GM23248 (cell line): Measurements from ENCODE around the gene SUSD6.

Experiments
- EZH2 ChIP-seq: fragments of 200-600 bp; sonication (generic); IDR thresholded peaks from 2 replicates; pipeline ENCODE4 v1.6.1; 2018; ENCODE audit warnings: antibody characterized with exemption, mild to moderate bottlenecking; ENCODE audit not compliant: insufficient read depth, poor library complexity, severe bottlenecking
- EZH2phosphoT487 ChIP-seq: fragments of 200-600 bp; sonication (generic); IDR thresholded peaks from 2 replicates; pipeline ENCODE4 v1.6.1; 2018; ENCODE audit warnings: antibody characterized with exemption, moderate library complexity, mild to moderate bottlenecking, low read depth; ENCODE audit not compliant: insufficient read depth

- no peak for TF ChIP-seq EZH2
- TF ChIP-seq EZH2phosphoT487: no peak
These were observed 35.8 kb downstream of the SUSD6 start for GRCh38 chr14:69647213-69647612.
